ENCODE data around the gene DNAJC6.

Gene DNAJC6

DNA sequence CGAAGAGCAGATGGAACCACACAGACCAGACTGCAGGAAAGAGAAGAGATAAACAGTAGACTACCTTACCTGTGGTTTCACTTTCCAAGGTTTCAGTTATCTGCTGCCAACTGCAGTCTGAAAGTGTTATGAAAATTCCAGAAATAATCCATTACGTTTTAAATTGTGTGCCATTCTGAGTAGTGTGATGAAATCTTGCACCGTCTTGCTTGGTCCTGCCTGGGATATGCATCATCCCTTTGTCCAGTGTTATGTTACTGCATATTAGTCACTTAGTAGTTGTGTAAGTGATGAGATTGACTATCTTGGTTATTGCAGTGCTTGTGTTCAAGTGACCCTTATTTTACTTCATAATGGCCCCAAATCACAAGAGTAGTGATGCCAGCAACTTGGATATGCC is 33.9 kb downstream of the DNAJC6 start:
- H3F3A ChIP-seq (ENCODE audit: low read depth): no peaks in the 10 kb centered on the region
- no peak overlapping the region for H3K4me2 ChIP-seq (ENCODE audit: low read depth, low read length, poor library complexity, severe bottlenecking)
- no peaks in the 10 kb centered on the region for H3K4me1 ChIP-seq (ENCODE audit: insufficient read depth, low read length, poor library complexity, severe bottlenecking)
- H3K79me2 ChIP-seq (ENCODE audit: insufficient read depth, low read length): no peaks in the 10 kb centered on the region
- no peak overlapping the region for H3K9ac ChIP-seq (ENCODE audit: low read depth, low read length, poor library complexity, severe bottlenecking)
- H3K9me3 ChIP-seq (ENCODE audit: insufficient read depth, low read depth, low read length): no peaks in the 10 kb centered on the region
- H4K20me1 ChIP-seq (ENCODE audit: insufficient read depth, low read length, poor library complexity, severe bottlenecking): no peaks in the 10 kb centered on the region
- no peaks in the 10 kb centered on the region for H3K9me2 ChIP-seq (replicated peaks; ENCODE audit: low read depth, low read length)
- no peaks in the 10 kb centered on the region for H3K27me3 ChIP-seq (ENCODE audit: insufficient read depth, low read length, poor library complexity, severe bottlenecking)
- no peak overlapping the region for H3K4me3 ChIP-seq (ENCODE audit: low read length, poor library complexity, severe bottlenecking)
- H2AFZ ChIP-seq (ENCODE audit: low read length): no peak overlapping the region
- H3K36me3 ChIP-seq (ENCODE audit: insufficient read depth, low read length): no peaks in the 10 kb centered on the region
- TF ChIP-seq EZH2phosphoT487 (IDR thresholded peaks at IDR 0.05; ENCODE audit: borderline replicate concordance): no peak
- TF ChIP-seq, protein P1, sequence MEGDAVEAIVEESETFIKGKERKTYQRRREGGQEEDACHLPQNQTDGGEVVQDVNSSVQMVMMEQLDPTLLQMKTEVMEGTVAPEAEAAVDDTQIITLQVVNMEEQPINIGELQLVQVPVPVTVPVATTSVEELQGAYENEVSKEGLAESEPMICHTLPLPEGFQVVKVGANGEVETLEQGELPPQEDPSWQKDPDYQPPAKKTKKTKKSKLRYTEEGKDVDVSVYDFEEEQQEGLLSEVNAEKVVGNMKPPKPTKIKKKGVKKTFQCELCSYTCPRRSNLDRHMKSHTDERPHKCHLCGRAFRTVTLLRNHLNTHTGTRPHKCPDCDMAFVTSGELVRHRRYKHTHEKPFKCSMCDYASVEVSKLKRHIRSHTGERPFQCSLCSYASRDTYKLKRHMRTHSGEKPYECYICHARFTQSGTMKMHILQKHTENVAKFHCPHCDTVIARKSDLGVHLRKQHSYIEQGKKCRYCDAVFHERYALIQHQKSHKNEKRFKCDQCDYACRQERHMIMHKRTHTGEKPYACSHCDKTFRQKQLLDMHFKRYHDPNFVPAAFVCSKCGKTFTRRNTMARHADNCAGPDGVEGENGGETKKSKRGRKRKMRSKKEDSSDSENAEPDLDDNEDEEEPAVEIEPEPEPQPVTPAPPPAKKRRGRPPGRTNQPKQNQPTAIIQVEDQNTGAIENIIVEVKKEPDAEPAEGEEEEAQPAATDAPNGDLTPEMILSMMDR (conservative IDR thresholded peaks at IDR 0.05; ENCODE audit: low read length): no peak

DNA sequence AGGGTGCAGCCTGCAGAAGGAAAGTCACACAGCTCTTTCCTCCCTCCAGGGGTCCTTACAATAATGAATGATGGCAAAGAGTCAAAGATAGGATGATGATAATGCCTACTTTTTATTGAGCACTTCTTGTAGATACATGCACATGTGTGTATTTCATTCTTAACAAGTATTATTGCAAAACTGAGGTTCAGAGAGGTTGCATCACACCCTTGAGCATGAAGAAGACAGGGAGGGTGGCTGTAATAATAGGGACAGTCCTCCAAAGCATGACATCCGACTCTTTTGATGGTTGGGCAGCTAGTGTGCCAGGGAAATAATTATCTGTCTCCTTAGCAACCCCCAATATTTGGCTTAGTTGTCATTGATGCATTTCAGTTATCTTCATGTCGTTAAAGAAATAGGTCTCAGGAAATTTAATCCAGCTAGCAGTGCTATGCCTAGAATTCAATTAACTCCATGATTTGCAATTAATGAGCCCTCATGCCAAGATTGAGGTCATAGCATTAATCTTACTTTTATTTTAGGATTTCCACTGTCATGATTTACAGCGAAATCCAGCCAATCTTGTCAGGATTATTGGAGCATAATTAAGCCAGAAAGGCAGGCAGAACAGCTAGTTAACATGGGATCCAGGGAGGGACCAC is 35.0 kb downstream of the DNAJC6 start:
- no peaks in the 10 kb centered on the region for H3K9me3 ChIP-seq (ENCODE audit: insufficient read depth, low read depth, low read length)
- H3K9me2 ChIP-seq (replicated peaks; ENCODE audit: low read depth, low read length): no peaks in the 10 kb centered on the region
- H4K20me1 ChIP-seq (ENCODE audit: insufficient read depth, low read length, poor library complexity, severe bottlenecking): no peaks in the 10 kb centered on the region
- H2AFZ ChIP-seq (ENCODE audit: low read length): no peak overlapping the region
- no peaks in the 10 kb centered on the region for H3K27me3 ChIP-seq (ENCODE audit: insufficient read depth, low read length, poor library complexity, severe bottlenecking)
- no peak for TF ChIP-seq EZH2phosphoT487 (IDR thresholded peaks at IDR 0.05; ENCODE audit: borderline replicate concordance)
- TF ChIP-seq, protein P1 (conservative IDR thresholded peaks at IDR 0.05; ENCODE audit: low read length): no peak
- no peak overlapping the region for H3K9ac ChIP-seq (ENCODE audit: low read depth, low read length, poor library complexity, severe bottlenecking)
- no peak overlapping the region for H3K4me3 ChIP-seq (ENCODE audit: low read length, poor library complexity, severe bottlenecking)
- no peaks in the 10 kb centered on the region for H3K36me3 ChIP-seq (ENCODE audit: insufficient read depth, low read length)
- no peaks in the 10 kb centered on the region for H3F3A ChIP-seq (ENCODE audit: low read depth)
- H3K79me2 ChIP-seq (ENCODE audit: insufficient read depth, low read length): no peaks in the 10 kb centered on the region
- H3K4me2 ChIP-seq (ENCODE audit: low read depth, low read length, poor library complexity, severe bottlenecking): no peak overlapping the region
- no peaks in the 10 kb centered on the region for H3K4me1 ChIP-seq (ENCODE audit: insufficient read depth, low read length, poor library complexity, severe bottlenecking)

DNA sequence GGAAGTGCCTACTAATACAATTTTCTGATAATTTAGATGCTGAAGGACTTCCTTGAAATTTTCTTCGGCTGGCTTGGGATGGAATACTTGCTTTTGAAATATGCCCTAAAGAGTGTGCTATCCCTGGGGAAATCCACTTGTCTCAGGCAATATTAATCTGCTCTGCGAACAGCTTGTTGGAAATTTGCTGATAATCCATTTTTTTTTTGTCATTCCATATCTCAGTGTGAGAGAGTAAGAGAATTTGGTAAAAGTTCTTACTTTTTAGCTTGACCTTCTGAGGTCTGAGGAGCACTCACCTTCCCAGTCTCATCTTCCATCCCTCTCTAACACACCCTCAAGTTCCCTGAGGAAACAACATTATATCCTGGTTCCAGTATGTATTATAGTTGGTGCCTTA is 36.8 kb downstream of the DNAJC6 start:
- no peaks in the 10 kb centered on the region for H3K9me3 ChIP-seq (ENCODE audit: insufficient read depth, low read depth, low read length)
- H3K4me2 ChIP-seq (ENCODE audit: low read depth, low read length, poor library complexity, severe bottlenecking): no peak overlapping the region
- H3K9ac ChIP-seq (ENCODE audit: low read depth, low read length, poor library complexity, severe bottlenecking): no peak overlapping the region
- no peaks in the 10 kb centered on the region for H3K9me2 ChIP-seq (replicated peaks; ENCODE audit: low read depth, low read length)
- no peak for TF ChIP-seq EZH2phosphoT487 (IDR thresholded peaks at IDR 0.05; ENCODE audit: borderline replicate concordance)
- TF ChIP-seq, protein P1 (conservative IDR thresholded peaks at IDR 0.05; ENCODE audit: low read length): no peak
- H3K79me2 ChIP-seq (ENCODE audit: insufficient read depth, low read length): no peaks in the 10 kb centered on the region
- H2AFZ ChIP-seq (ENCODE audit: low read length): no peak overlapping the region
- no peaks in the 10 kb centered on the region for H3K27me3 ChIP-seq (ENCODE audit: insufficient read depth, low read length, poor library complexity, severe bottlenecking)
- no peaks in the 10 kb centered on the region for H3F3A ChIP-seq (ENCODE audit: low read depth)
- H4K20me1 ChIP-seq (ENCODE audit: insufficient read depth, low read length, poor library complexity, severe bottlenecking): no peaks in the 10 kb centered on the region
- no peaks in the 10 kb centered on the region for H3K4me1 ChIP-seq (ENCODE audit: insufficient read depth, low read length, poor library complexity, severe bottlenecking)
- no peaks in the 10 kb centered on the region for H3K36me3 ChIP-seq (ENCODE audit: insufficient read depth, low read length)
- no peak overlapping the region for H3K4me3 ChIP-seq (ENCODE audit: low read length, poor library complexity, severe bottlenecking)
